Activated T-cell treated with anti-CD3 and anti-CD28 coated beads, Interleukin-2, amount 50 U/mL, for 72 hours (primary cell): ENCODE data around the gene DISP1. TPM values are rescaled to one million over a fixed set of nuclear protein-coding genes. Genes with fewer than 3 reads are reported as not detected.

Experiments used
- ATAC-seq, 2 donors: fragments of 150-1000 bp; cut with Tn5 transposase; replicated peaks in 1 of 2; 2 replicates each; pipeline ENCODE4 v1.10.0; 2021; ENCODE audit warnings: moderate library complexity in 2 of 2, mild to moderate bottlenecking in 1 of 2
- DNase-seq, 2 donors: peaks; one replicate each; pipeline ENCODE4 v3.0.0; 2021 to 2022; ENCODE audit warnings: mixed read lengths in 1 of 2
- H3K27ac Mint-ChIP-seq: one replicate; pipeline ENCODE4 v1.8.0; 2022; ENCODE audit warnings: mild to moderate bottlenecking, moderate library complexity, mixed read lengths
- H3K27me3 Mint-ChIP-seq: one replicate; pipeline ENCODE4 v1.8.0; 2022; ENCODE audit warnings: low read depth, mixed read lengths
- H3K36me3 Mint-ChIP-seq, 2 donors: one replicate each; pipeline ENCODE4 v1.8.0; 2022; ENCODE audit warnings: mixed read lengths in 2 of 2, mild to moderate bottlenecking in 1 of 2; ENCODE audit not compliant: insufficient read depth in 2 of 2
- H3K4me1 Mint-ChIP-seq: one replicate; pipeline ENCODE4 v1.8.0; 2022; ENCODE audit warnings: low read depth, mixed read lengths
- H3K4me3 Mint-ChIP-seq, 2 donors: one replicate each; pipeline ENCODE4 v1.8.0; 2022; ENCODE audit warnings: mild to moderate bottlenecking in 2 of 2, mixed read lengths in 2 of 2, moderate library complexity in 2 of 2
- H3K9me3 Mint-ChIP-seq, 2 donors: one replicate each; pipeline ENCODE4 v1.8.0; 2022; ENCODE audit warnings: mixed read lengths in 2 of 2
- total RNA-seq, 2 donors: library from RNA; stranded (reverse); gene quantifications; one replicate each; pipeline ENCODE4 v1.2.3, GENCODE V29; 2022

DISP1 gene
- total RNA-seq, 2 donors from 2014 or later, result 2.4 to 3.3 TPM

- Mint-ChIP-seq H3K9me3 (peaks cover 2 to 3% of the 10 kb centered on the region in 2 donors), H3K27ac (no peak overlapping the region), H3K36me3 (no peaks in the 10 kb centered on the region), H3K27me3 (no peaks in the 10 kb centered on the region), H3K4me3 (peak overlapping the region; percentile 86 to 88), H3K4me1 (peaks cover 26% of the 10 kb centered on the region)
- ATAC-seq (no peak), DNase-seq (no peak)
Measured at GRCh38 chr1:222813866-222814535, 838 bp upstream of the DISP1 start.

DNA sequence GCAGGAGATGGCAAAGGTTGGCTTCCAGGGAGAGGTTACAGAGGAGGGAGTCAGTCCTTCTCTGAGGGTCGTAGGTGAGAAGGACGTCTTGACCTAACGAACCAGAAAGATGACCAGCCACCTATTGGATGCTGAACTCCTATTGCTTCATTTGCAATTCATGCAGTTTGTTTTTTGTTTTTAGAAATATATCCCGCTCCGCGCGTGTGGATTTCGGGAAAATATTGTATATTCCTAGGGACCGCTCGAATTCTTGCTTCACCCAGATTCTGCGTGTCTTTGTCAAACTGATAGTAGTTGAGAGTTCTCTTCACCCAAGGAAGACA lies 564 bp downstream of the DISP1 start:
- no peaks in the 10 kb centered on the region for H3K27me3 Mint-ChIP-seq
- ATAC-seq (no peak), DNase-seq (no peak)
- peak overlapping the region; percentile 86 to 88 for H3K4me3 Mint-ChIP-seq
- peak overlapping the region; percentile 88 for H3K27ac Mint-ChIP-seq
- no peaks in the 10 kb centered on the region for H3K36me3 Mint-ChIP-seq
- peaks cover 26% of the 10 kb centered on the region for H3K4me1 Mint-ChIP-seq
- H3K9me3 Mint-ChIP-seq, result peaks cover 2 to 3% of the 10 kb centered on the region in 2 donors

GRCh38 chr1:222817529-222817928 lies 2.7 kb downstream of the DISP1 start:
- peaks cover 31% of the 10 kb centered on the region for H3K4me1 Mint-ChIP-seq
- H3K9me3 Mint-ChIP-seq, result peaks cover 2 to 3% of the 10 kb centered on the region in 2 donors
- no peaks in the 10 kb centered on the region for H3K27me3 Mint-ChIP-seq
- no peak for ATAC-seq
- DNase-seq, result no peak
- H3K36me3 Mint-ChIP-seq, result no peaks in the 10 kb centered on the region
- H3K4me3 Mint-ChIP-seq, result peak overlapping the region in 1 of 2 donors; percentile 48
- no peak overlapping the region for H3K27ac Mint-ChIP-seq

- no peak for DNase-seq
- Mint-ChIP-seq H3K36me3 (no peaks in the 10 kb centered on the region), H3K9me3 (peaks cover 2 to 3% of the 10 kb centered on the region in 2 donors), H3K27me3 (no peaks in the 10 kb centered on the region), H3K27ac (no peak overlapping the region), H3K4me3 (no peak overlapping the region), H3K4me1 (peaks cover 31% of the 10 kb centered on the region)
- no peak for ATAC-seq
Measured at GRCh38 chr1:222818171-222818570, 3.3 kb downstream of the DISP1 start.

GRCh38 chr1:222820171-222820712 lies 5.4 kb downstream of the DISP1 start:
- ATAC-seq (no peak), DNase-seq (no peak)
- Mint-ChIP-seq H3K27me3 (no peaks in the 10 kb centered on the region), H3K4me3 (no peak overlapping the region), H3K27ac (no peak overlapping the region), H3K36me3 (no peaks in the 10 kb centered on the region), H3K9me3 (no peaks in the 10 kb centered on the region), H3K4me1 (peaks cover 24% of the 10 kb centered on the region)

- Mint-ChIP-seq H3K4me1 (peaks cover 20% of the 10 kb centered on the region), H3K4me3 (no peak overlapping the region), H3K27me3 (no peaks in the 10 kb centered on the region), H3K27ac (no peak overlapping the region), H3K9me3 (no peaks in the 10 kb centered on the region), H3K36me3 (no peaks in the 10 kb centered on the region)
- no peak for DNase-seq
- no peak for ATAC-seq
Measured at GRCh38 chr1:222821239-222821638, 6.4 kb downstream of the DISP1 start.

DNA sequence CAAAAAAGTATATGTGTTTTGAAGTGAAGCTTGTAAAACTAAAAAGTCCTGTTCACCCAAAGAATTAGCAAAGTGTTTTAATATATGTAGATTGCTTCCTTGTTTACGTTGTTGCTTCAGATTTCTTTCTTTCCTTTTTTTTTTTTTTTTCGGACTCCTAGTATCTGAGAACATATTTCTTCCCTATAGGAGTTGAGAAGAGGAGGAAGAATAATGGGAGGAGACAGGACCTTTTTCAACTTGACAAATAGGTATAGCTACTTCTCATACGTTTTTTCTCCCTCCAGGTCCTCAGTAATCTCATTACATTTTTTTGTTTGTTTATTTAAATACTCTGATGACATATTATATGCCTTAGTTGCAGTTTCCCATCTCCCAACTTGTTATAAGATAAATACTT lies 8.9 kb downstream of the DISP1 start:
- Mint-ChIP-seq H3K27ac (no peak overlapping the region), H3K9me3 (no peaks in the 10 kb centered on the region)

DNA sequence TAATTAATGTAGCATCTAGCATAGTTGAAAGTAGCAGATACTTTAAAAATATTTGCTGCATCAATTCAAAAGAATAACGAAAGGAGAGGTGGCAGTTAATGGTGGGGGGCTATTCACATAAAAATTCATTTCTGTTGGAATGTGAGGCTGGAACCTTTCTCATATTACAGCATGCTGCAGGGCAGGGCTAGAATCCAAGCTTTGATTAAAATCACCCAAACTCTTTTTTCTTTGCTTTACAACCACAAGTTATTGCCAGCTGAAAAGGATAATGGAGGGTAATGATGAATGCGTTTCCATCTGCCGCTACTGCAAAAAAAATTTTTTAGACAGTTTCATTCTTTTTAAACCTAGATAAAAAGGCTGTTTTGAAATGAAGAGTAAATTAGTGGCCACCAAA lies 9.8 kb downstream of the DISP1 start:
- Mint-ChIP-seq H3K4me3 (no peak overlapping the region), H3K36me3 (no peaks in the 10 kb centered on the region), H3K27ac (no peak overlapping the region), H3K9me3 (no peaks in the 10 kb centered on the region), H3K4me1 (peaks cover 6% of the 10 kb centered on the region), H3K27me3 (no peaks in the 10 kb centered on the region)
- DNase-seq, result no peak
- ATAC-seq, result no peak

More for the DNA sequence above, 8.9 kb downstream of the DISP1 start:
- DNase-seq (no peak), ATAC-seq (no peak)
- Mint-ChIP-seq H3K4me3 (no peak overlapping the region), H3K27me3 (no peaks in the 10 kb centered on the region), H3K4me1 (peaks cover 6% of the 10 kb centered on the region), H3K36me3 (no peaks in the 10 kb centered on the region)

DNA sequence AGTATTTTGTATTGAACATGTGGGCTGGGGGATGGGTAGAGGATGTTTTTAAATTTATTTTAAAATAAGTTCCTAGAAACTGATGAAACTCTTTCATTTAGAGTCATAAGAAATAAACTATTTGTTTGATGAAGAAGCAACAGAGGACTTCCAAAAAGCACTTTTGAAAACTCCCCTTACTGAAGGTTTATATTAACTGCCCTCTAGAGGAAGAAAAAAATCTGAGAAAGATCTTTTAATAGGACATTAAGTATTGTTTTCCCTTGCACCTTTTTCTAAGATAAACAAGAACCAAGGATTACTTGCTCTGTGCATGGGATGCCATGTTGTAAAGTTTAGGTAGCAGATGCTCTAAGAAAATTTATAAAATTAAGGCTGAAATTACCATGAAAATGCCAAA lies 14.1 kb downstream of the DISP1 start:
- H3K27me3 Mint-ChIP-seq, result no peaks in the 10 kb centered on the region

DNA sequence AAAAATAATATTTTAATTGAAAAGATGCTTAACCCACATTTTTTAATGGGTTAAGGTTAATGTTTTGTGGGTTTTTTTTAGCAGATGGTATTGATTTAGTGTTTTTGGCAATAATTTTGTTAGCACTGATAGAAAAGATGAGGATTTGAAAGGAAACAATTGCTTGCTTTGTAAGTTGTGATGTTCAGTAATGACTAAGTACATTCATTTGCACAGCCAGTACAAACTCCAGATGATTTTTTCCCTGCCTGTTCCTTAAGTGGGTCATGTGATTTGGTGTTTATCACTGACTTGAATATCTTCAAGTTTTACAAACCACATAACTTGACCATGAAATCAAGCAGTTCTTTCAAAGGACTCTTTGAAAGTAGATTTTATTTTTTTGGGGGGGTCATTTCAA lies 15.0 kb downstream of the DISP1 start:
- no peaks in the 10 kb centered on the region for H3K4me1 Mint-ChIP-seq
- DNase-seq (no peak), ATAC-seq (no peak)
- no peak overlapping the region for H3K27ac Mint-ChIP-seq
- no peaks in the 10 kb centered on the region for H3K27me3 Mint-ChIP-seq
- no peak overlapping the region for H3K4me3 Mint-ChIP-seq
- no peaks in the 10 kb centered on the region for H3K9me3 Mint-ChIP-seq
- no peaks in the 10 kb centered on the region for H3K36me3 Mint-ChIP-seq

More for the DNA sequence above, 14.1 kb downstream of the DISP1 start:
- Mint-ChIP-seq H3K9me3 (no peaks in the 10 kb centered on the region), H3K4me3 (no peak overlapping the region), H3K36me3 (no peaks in the 10 kb centered on the region), H3K4me1 (no peaks in the 10 kb centered on the region), H3K27ac (no peak overlapping the region)
- ATAC-seq (no peak), DNase-seq (no peak)

GRCh38 chr1:222833356-222833876 lies 18.6 kb downstream of the DISP1 start:
- Mint-ChIP-seq H3K4me1 (no peaks in the 10 kb centered on the region), H3K27ac (no peak overlapping the region), H3K27me3 (no peaks in the 10 kb centered on the region), H3K4me3 (no peak overlapping the region), H3K9me3 (no peaks in the 10 kb centered on the region), H3K36me3 (no peaks in the 10 kb centered on the region)
- ATAC-seq (no peak), DNase-seq (no peak)

GRCh38 chr1:222843469-222844410 lies 28.9 kb downstream of the DISP1 start:
- DNase-seq, result no peak
- H3K36me3 Mint-ChIP-seq, result no peaks in the 10 kb centered on the region
- ATAC-seq, result no peak
- H3K4me3 Mint-ChIP-seq, result no peak overlapping the region
- H3K9me3 Mint-ChIP-seq, result no peaks in the 10 kb centered on the region
- no peaks in the 10 kb centered on the region for H3K27me3 Mint-ChIP-seq
- no peaks in the 10 kb centered on the region for H3K4me1 Mint-ChIP-seq
- H3K27ac Mint-ChIP-seq, result no peak overlapping the region

GRCh38 chr1:222844411-222844779 lies 29.6 kb downstream of the DISP1 start:
- no peaks in the 10 kb centered on the region for H3K9me3 Mint-ChIP-seq

More at GRCh38 chr1:222844411-222844779, 29.6 kb downstream of the DISP1 start:
- H3K4me1 Mint-ChIP-seq, result no peaks in the 10 kb centered on the region
- no peak for ATAC-seq
- H3K27me3 Mint-ChIP-seq, result no peaks in the 10 kb centered on the region
- no peaks in the 10 kb centered on the region for H3K36me3 Mint-ChIP-seq
- H3K27ac Mint-ChIP-seq, result no peak overlapping the region
- no peak overlapping the region for H3K4me3 Mint-ChIP-seq
- no peak for DNase-seq
